Vagina (tissue), 2 donors: ENCODE measurements around the gene TMEM108. TPM values are rescaled to one million over a fixed set of nuclear protein-coding genes. Genes with fewer than 3 reads are reported as not detected.

ENCODE experiments used
- DNase-seq, 2 donors: peaks; one replicate each; pipeline ENCODE4 v3.0.0-alpha.2; 2017; ENCODE audit errors: extremely low spot score in 2 of 2
- H3K27ac ChIP-seq: fragments of 200-600 bp; sonication (generic); one replicate; pipeline ENCODE4 v1.5.1; 2019
- H3K27me3 ChIP-seq: fragments of 200-600 bp; sonication (generic); one replicate; pipeline ENCODE4 v1.5.1; 2019
- H3K36me3 ChIP-seq, 2 donors: fragments of 200-600 bp; sonication (generic); one replicate each; pipeline ENCODE4 v1.5.1; 2017 to 2019
- H3K4me1 ChIP-seq: fragments of 200-600 bp; sonication (generic); one replicate; pipeline ENCODE4 v1.5.1; 2019
- H3K4me3 ChIP-seq, 2 donors: fragments of 200-600 bp; sonication (generic); 1 replicate in 1 of 2; 2 replicates in 1 of 2; pipeline ENCODE4 v1.5.1; 2016 to 2019
- H3K9me3 ChIP-seq: fragments of 200-600 bp; sonication (generic); one replicate; pipeline ENCODE4 v1.5.1; 2019
- CTCF ChIP-seq, 3 experiments: fragments of 450-650 bp in 2 of 3; fragments of 200-600 bp in 1 of 3; sonication (generic) in 1 of 3; IDR thresholded peaks; one replicate each; pipeline ENCODE4 v1.5.1; 2017 to 2019; ENCODE audit warnings: antibody characterized with exemption in 3 of 3, mild to moderate bottlenecking in 2 of 3, moderate library complexity in 2 of 3
- POLR2A ChIP-seq, 2 donors: fragments of 450-650 bp; IDR thresholded peaks; one replicate each; pipeline ENCODE4 v1.6.1; 2017; ENCODE audit warnings: antibody characterized with exemption in 2 of 2, mild to moderate bottlenecking in 2 of 2, moderate library complexity in 2 of 2
- POLR2AphosphoS5 ChIP-seq, 2 donors: sonication (generic); formaldehyde crosslinking; IDR thresholded peaks; one replicate each; pipeline ENCODE4 v1.9.0; 2017; ENCODE audit warnings: antibody characterized with exemption in 2 of 2, mild to moderate bottlenecking in 2 of 2, low read depth in 1 of 2; ENCODE audit not compliant: insufficient read depth in 1 of 2
- intact Hi-C: fragments of 100-400 bp; cut with DNase I; formaldehyde crosslinking; loops from one replicate; pipeline ENCODE4 v1.15.1; 2023
- total RNA-seq: library from RNA; depleted of rRNA; stranded (reverse); fragments of >200 nt; gene quantifications from one replicate; pipeline ENCODE4 v1.2.3, GENCODE V29; 2016

TMEM108 gene
- total RNA-seq, 1 donor from 2014 or later = 3.2 TPM

GRCh38 chr3:133367956-133368355, 329.8 kb downstream of the TMEM108 start:
- TF ChIP-seq POLR2AphosphoS5 (IDR thresholded peaks at IDR 0.05; ENCODE audit: insufficient read depth in 1 of 2, low read depth in 1 of 2) = no peak
- TF ChIP-seq CTCF (IDR thresholded peaks at IDR 0.05) = no peak
- TF ChIP-seq POLR2A (IDR thresholded peaks at IDR 0.05) = no peak
- Histone ChIP-seq H3K9me3 (no peaks in the 10 kb centered on the region), H3K4me1 (no peaks in the 10 kb centered on the region), H3K4me3 (no peak overlapping the region), H3K36me3 (no peaks in the 10 kb centered on the region), H3K27ac (no peak overlapping the region), H3K27me3 (no peaks in the 10 kb centered on the region)
- peak; percentile 32 to 72 for DNase-seq
- intact Hi-C loops = no loop called here

DNA sequence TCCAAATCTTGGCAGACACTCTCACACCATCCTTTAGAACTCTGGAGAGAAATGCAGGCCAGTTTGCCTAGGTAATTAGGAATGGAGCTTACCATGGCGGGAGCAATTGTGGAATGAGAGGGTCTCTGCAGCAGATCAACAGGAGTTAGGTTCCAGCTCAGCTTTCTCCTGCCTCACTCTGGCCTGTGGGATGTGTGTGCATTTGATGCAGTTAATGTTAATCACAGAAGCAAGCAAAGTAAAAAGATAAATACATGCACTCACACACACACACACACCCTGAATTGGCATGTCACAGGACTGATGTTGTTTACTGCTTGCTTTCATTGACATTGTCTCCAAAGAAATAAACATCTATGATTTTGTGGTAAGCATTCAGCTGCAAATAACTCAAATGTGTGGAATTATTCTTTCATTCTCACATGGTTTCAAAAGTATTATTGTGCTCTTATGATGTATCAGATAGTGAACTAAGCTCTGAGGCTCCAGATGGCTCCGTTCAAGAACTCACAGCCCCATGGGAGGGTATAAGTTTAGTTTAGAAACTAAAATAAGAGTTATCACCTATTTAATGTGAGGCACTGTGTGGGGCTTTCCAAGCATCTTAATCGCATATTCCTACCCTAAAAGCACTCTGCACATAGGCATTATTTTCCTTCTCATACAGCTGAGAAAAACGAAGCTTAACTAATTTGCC, 330.3 kb downstream of the TMEM108 start:
- no peak overlapping the region for H3K27ac ChIP-seq
- H3K27me3 ChIP-seq = no peaks in the 10 kb centered on the region
- intact Hi-C loops = no loop called here
- H3K36me3 ChIP-seq = no peaks in the 10 kb centered on the region
- TF ChIP-seq POLR2A (IDR thresholded peaks at IDR 0.05) (no peak), CTCF (IDR thresholded peaks at IDR 0.05) (no peak), POLR2AphosphoS5 (IDR thresholded peaks at IDR 0.05; ENCODE audit: insufficient read depth in 1 of 2, low read depth in 1 of 2) (no peak)
- no peaks in the 10 kb centered on the region for H3K9me3 ChIP-seq
- DNase-seq = peak; percentile 25 to 42
- H3K4me1 ChIP-seq = no peaks in the 10 kb centered on the region
- H3K4me3 ChIP-seq = no peak overlapping the region

GRCh38 chr3:133369068-133369440, 330.9 kb downstream of the TMEM108 start:
- Histone ChIP-seq H3K4me1 (no peaks in the 10 kb centered on the region), H3K27ac (no peak overlapping the region), H3K9me3 (no peaks in the 10 kb centered on the region), H3K36me3 (no peaks in the 10 kb centered on the region), H3K27me3 (no peaks in the 10 kb centered on the region), H3K4me3 (no peak overlapping the region)
- intact Hi-C loops = no loop called here
- no peak for TF ChIP-seq POLR2AphosphoS5 (IDR thresholded peaks at IDR 0.05; ENCODE audit: insufficient read depth in 1 of 2, low read depth in 1 of 2)
- no peak for TF ChIP-seq CTCF (IDR thresholded peaks at IDR 0.05)
- TF ChIP-seq POLR2A (IDR thresholded peaks at IDR 0.05) = no peak
- DNase-seq = peak; percentile 47 to 64

- Histone ChIP-seq H3K4me1 (no peaks in the 10 kb centered on the region), H3K36me3 (no peaks in the 10 kb centered on the region), H3K9me3 (no peaks in the 10 kb centered on the region), H3K27me3 (no peaks in the 10 kb centered on the region), H3K4me3 (no peak overlapping the region), H3K27ac (no peak overlapping the region)
- TF ChIP-seq POLR2A (IDR thresholded peaks at IDR 0.05) = no peak
- no peak for TF ChIP-seq POLR2AphosphoS5 (IDR thresholded peaks at IDR 0.05; ENCODE audit: insufficient read depth in 1 of 2, low read depth in 1 of 2)
- TF ChIP-seq CTCF (IDR thresholded peaks at IDR 0.05) = no peak
- intact Hi-C loops = no loop called here
- DNase-seq = peak; percentile 55 to 62
These were observed 333.0 kb downstream of the TMEM108 start for GRCh38 chr3:133371181-133371580.

DNA sequence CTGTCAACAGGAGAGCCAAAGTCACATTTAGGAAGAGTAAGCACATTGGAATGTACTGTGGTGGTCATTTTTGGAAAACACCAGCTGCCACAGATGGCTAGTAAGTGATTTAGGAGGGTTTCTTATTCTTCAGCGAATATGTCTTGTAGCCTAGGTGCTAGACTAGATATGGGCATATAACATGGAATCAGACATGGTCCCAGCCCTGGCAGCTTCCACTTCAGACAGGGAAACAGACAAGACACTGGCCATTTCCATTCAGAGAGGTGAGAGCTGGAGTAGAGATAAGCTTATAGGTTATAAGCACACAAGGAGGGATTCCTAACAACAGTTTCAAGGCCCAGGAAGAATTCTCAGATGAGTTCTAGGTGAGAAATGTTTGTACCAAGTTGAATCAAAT, 333.5 kb downstream of the TMEM108 start:
- no peaks in the 10 kb centered on the region for H3K36me3 ChIP-seq
- H3K27ac ChIP-seq = no peak overlapping the region
- intact Hi-C loops = no loop called here
- peak; percentile 22 to 58 for DNase-seq
- H3K4me1 ChIP-seq = no peaks in the 10 kb centered on the region
- no peaks in the 10 kb centered on the region for H3K9me3 ChIP-seq
- no peaks in the 10 kb centered on the region for H3K27me3 ChIP-seq
- TF ChIP-seq POLR2AphosphoS5 (IDR thresholded peaks at IDR 0.05; ENCODE audit: insufficient read depth in 1 of 2, low read depth in 1 of 2) (no peak), POLR2A (IDR thresholded peaks at IDR 0.05) (no peak), CTCF (IDR thresholded peaks at IDR 0.05) (no peak)
- H3K4me3 ChIP-seq = no peak overlapping the region
